ENCODE measurements around the gene IL36A. TPM values are rescaled to one million over a fixed set of nuclear protein-coding genes. Genes with fewer than 3 reads are reported as not detected.

IL36A gene
- total RNA-seq, 2 donors from 2014 or later, result not detected

DNA sequence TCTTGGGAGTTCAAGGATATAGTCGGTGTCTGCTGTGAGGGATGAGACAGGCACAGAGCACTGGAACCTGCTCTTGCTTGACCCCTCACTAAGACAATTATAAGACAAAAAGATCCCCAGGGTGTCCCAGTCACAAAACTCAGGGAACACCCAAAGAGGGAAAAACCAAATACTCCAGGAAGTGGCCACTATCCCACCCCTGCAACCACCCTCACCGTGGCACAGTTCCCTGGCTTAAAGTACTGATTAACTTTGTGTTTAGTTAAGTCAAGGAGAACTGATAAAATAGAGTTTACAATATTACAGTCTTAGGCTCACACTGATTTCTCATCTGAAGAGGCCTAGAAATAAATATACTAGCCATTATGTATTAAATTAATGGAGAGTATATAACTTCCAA is 33.9 kb downstream of the IL36A start:
- ATAC-seq (ENCODE audit: insufficient number of reproducible peaks, low FRiP score, low read depth) (no peak), DNase-seq (ENCODE audit: low spot score) (no peak)
- Histone ChIP-seq H3K4me3 (no peak overlapping the region), H3K27me3 (replicated peaks; ENCODE audit: insufficient read depth) (no peaks in the 10 kb centered on the region), H3K36me3 (no peaks in the 10 kb centered on the region), H3K27ac (no peak overlapping the region), H3K4me1 (ENCODE audit: control insufficient read depth in 1 of 2, low read depth in 2 of 2) (no peaks in the 10 kb centered on the region), H3K9me3 (no peaks in the 10 kb centered on the region)
- TF ChIP-seq, protein P1, sequence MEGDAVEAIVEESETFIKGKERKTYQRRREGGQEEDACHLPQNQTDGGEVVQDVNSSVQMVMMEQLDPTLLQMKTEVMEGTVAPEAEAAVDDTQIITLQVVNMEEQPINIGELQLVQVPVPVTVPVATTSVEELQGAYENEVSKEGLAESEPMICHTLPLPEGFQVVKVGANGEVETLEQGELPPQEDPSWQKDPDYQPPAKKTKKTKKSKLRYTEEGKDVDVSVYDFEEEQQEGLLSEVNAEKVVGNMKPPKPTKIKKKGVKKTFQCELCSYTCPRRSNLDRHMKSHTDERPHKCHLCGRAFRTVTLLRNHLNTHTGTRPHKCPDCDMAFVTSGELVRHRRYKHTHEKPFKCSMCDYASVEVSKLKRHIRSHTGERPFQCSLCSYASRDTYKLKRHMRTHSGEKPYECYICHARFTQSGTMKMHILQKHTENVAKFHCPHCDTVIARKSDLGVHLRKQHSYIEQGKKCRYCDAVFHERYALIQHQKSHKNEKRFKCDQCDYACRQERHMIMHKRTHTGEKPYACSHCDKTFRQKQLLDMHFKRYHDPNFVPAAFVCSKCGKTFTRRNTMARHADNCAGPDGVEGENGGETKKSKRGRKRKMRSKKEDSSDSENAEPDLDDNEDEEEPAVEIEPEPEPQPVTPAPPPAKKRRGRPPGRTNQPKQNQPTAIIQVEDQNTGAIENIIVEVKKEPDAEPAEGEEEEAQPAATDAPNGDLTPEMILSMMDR (IDR thresholded peaks at IDR 0.05), result no peak

DNA sequence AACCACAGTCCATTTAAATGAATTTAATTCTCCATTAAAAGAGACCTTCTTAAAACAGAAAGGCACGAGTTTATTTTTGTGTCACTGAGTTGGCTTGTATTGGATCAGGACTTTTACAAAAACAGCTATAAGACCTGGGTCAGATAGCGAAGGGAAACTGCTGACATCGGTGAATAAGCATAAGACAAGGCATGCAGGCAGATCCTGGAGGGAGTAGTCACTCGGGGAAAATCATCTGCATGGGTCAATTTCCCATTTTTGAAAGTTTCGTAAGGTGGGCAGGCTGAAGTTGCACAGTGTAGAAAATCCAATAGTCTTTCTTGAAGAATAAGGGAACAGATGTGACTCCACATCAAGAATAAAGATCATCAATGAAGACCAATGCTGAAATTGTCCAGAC is 34.5 kb downstream of the IL36A start:
- no peaks in the 10 kb centered on the region for H3K9me3 ChIP-seq

DNA sequence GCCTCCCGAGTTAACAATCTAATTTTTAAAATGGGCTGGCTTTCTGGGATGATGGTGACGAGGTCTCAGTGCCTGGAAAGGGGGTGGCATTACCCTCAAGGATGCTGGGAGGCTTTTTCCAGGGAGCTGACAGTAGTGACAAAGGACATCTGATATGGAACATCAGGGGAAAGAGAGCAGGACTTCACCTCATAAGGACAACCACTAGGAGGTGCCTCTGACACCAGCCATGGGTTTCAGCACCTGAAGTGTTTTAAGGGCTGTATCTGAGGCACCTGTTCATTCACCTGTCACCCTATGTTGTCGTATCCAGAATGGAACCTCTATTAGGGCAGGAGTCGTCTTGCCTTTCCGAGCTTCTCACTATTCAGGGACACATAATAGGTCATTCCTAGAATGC is 36.6 kb downstream of the IL36A start:
- ATAC-seq (ENCODE audit: insufficient number of reproducible peaks, low FRiP score, low read depth) (no peak), DNase-seq (ENCODE audit: low spot score) (no peak)
- Histone ChIP-seq H3K4me1 (ENCODE audit: control insufficient read depth in 1 of 2, low read depth in 2 of 2) (no peaks in the 10 kb centered on the region), H3K4me3 (no peak overlapping the region), H3K27me3 (replicated peaks; ENCODE audit: insufficient read depth) (no peaks in the 10 kb centered on the region), H3K36me3 (no peaks in the 10 kb centered on the region), H3K27ac (no peak overlapping the region), H3K9me3 (no peaks in the 10 kb centered on the region)
- TF ChIP-seq, protein P1 (IDR thresholded peaks at IDR 0.05), result no peak

More for the DNA sequence above, 34.5 kb downstream of the IL36A start:
- H3K27me3 ChIP-seq (replicated peaks; ENCODE audit: insufficient read depth), result no peaks in the 10 kb centered on the region
- no peak overlapping the region for H3K27ac ChIP-seq
- H3K36me3 ChIP-seq, result no peaks in the 10 kb centered on the region
- DNase-seq (ENCODE audit: low spot score), result no peak
- H3K4me1 ChIP-seq (ENCODE audit: control insufficient read depth in 1 of 2, low read depth in 2 of 2), result no peaks in the 10 kb centered on the region
- H3K4me3 ChIP-seq, result no peak overlapping the region
- TF ChIP-seq, protein P1 (IDR thresholded peaks at IDR 0.05), result no peak
- ATAC-seq (ENCODE audit: insufficient number of reproducible peaks, low FRiP score, low read depth), result no peak

DNA sequence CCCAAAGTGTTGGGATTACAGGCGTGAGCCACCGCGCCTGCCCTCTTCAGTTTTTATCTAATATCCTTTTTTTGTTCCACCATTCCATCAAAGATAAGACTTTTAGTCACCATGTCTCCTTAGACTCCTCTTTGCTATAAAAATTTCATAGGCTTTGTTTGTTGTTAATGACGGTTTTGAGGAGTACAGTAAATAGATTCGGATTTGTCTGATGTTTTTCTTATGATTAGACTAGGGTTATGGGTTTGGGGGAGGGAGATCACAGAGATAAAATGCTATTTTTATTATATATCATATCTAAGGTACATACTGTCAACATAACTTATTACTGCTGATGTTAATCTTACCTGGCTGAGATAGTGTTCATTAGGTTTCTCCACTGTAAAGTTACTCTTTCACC is 41.2 kb downstream of the IL36A start:
- ATAC-seq (ENCODE audit: insufficient number of reproducible peaks, low FRiP score, low read depth) (no peak), DNase-seq (ENCODE audit: low spot score) (no peak)
- H3K27ac ChIP-seq, result no peak overlapping the region
- TF ChIP-seq, protein P1 (IDR thresholded peaks at IDR 0.05), result no peak
- no peaks in the 10 kb centered on the region for H3K4me1 ChIP-seq (ENCODE audit: control insufficient read depth in 1 of 2, low read depth in 2 of 2)
- H3K27me3 ChIP-seq (replicated peaks; ENCODE audit: insufficient read depth), result no peaks in the 10 kb centered on the region
- H3K4me3 ChIP-seq, result no peak overlapping the region
- no peaks in the 10 kb centered on the region for H3K36me3 ChIP-seq
- no peaks in the 10 kb centered on the region for H3K9me3 ChIP-seq

DNA sequence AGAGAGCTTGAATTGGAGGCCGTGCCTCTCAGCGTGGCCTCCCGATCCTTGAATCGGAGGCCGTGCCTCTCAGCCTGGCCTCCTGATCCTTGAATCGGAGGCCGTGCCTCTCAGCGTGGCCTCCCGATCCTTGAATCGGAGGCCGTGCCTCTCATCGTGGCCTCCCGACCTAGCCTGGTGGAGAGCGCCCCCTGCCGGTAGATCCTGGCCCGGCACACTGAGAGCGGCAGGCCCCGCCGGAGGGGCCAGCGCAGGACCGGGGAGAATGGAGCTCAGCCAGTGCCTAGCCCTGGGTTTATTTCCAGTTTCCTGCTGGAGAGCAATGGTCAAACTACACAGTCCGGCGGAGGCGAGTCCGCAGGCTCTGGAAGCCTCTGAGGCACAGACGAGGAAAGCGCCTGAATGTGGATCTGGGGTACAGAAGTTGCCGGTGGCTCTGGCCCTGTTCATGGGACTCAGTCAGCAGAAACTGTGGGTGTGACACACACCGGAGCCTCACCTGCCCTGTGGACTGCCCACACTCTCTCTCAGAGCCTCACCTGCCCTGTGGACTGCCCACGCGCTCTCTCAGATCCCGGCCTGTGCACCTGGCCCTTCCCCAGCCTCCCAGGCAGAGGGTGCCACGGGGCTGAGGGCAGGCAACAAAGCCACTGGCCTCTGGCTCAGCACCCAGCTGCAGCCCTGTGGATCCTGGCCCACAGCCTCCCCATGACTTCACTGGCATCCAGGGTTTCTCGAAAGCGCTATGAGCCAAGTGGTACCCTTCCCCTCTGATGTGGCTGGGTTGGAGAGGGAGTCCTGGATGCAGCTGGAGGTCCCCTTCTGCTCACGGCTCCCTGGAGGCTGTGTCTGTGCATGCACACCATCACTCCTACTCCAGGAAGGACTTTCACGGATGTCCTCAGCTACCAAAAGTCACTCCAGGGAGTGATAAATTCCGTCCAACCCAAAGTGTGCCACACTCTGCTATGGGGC is 45.9 kb downstream of the IL36A start:
- Histone ChIP-seq H3K27ac (no peak overlapping the region), H3K9me3 (no peaks in the 10 kb centered on the region), H3K36me3 (no peaks in the 10 kb centered on the region), H3K4me3 (no peak overlapping the region), H3K27me3 (replicated peaks; ENCODE audit: insufficient read depth) (no peaks in the 10 kb centered on the region), H3K4me1 (ENCODE audit: control insufficient read depth in 1 of 2, low read depth in 2 of 2) (no peaks in the 10 kb centered on the region)
- TF ChIP-seq, protein P1 (IDR thresholded peaks at IDR 0.05), result no peak
- DNase-seq (ENCODE audit: low spot score), result no peak
- no peak for ATAC-seq (ENCODE audit: insufficient number of reproducible peaks, low FRiP score, low read depth)
